Progenitor cell of endocrine pancreas (in vitro differentiated cells): ENCODE data around the gene FAM221B. TPM values are rescaled to one million over a fixed set of nuclear protein-coding genes. Genes with fewer than 3 reads are reported as not detected.

Experiments
- DNase-seq: peaks from one replicate; pipeline ENCODE4 v3.0.0; 2021; ENCODE audit warnings: low spot score; ENCODE audit not compliant: unreplicated experiment
- H3K27ac Mint-ChIP-seq: 2 replicates; pipeline ENCODE4 v1.8.0; 2021; ENCODE audit warnings: mild to moderate bottlenecking, moderate library complexity, mixed read lengths
- H3K27me3 Mint-ChIP-seq: 2 replicates; pipeline ENCODE4 v1.8.0; 2021; ENCODE audit warnings: mixed read lengths
- H3K36me3 Mint-ChIP-seq: 2 replicates; pipeline ENCODE4 v1.8.0; 2022; ENCODE audit warnings: mixed read lengths; ENCODE audit not compliant: insufficient read depth
- H3K4me1 Mint-ChIP-seq: 2 replicates; pipeline ENCODE4 v1.8.0; 2021; ENCODE audit warnings: low read depth, mixed read lengths
- H3K4me3 Mint-ChIP-seq: 2 replicates; pipeline ENCODE4 v1.8.0; 2021; ENCODE audit warnings: low read depth, mild to moderate bottlenecking, moderate library complexity, mixed read lengths
- H3K9me3 Mint-ChIP-seq: 2 replicates; pipeline ENCODE4 v1.8.0; 2021; ENCODE audit warnings: low read depth, mixed read lengths
- CTCF ChIP-seq: fragments of 200-600 bp; sonication (generic); IDR thresholded peaks from one replicate; pipeline ENCODE4 v1.5.0; 2021; ENCODE audit warnings: antibody characterized with exemption, mild to moderate bottlenecking; ENCODE audit not compliant: unreplicated experiment
- total RNA-seq: library from RNA; stranded (reverse); gene quantifications from 2 replicates; pipeline ENCODE4 v1.2.1, GENCODE V29; 2021

FAM221B gene
- total RNA-seq, 1 donor from 2014 or later, result not detected

- no peak for DNase-seq
- H3K9me3 Mint-ChIP-seq, result no peaks in the 10 kb centered on the region
- no peak overlapping the region for H3K4me3 Mint-ChIP-seq
- no peaks in the 10 kb centered on the region for H3K4me1 Mint-ChIP-seq
- no peak for TF ChIP-seq CTCF
- H3K36me3 Mint-ChIP-seq, result no peaks in the 10 kb centered on the region
- peaks cover 11% of the 10 kb centered on the region for H3K27me3 Mint-ChIP-seq
- no peak overlapping the region for H3K27ac Mint-ChIP-seq
Observed at GRCh38 chr9:35868933-35869332, 40.4 kb upstream of the FAM221B start.

GRCh38 chr9:35867538-35867937 is 39.0 kb upstream of the FAM221B start:
- no peak for DNase-seq
- Mint-ChIP-seq H3K27me3 (peaks cover 15% of the 10 kb centered on the region), H3K4me1 (peaks cover 3% of the 10 kb centered on the region), H3K36me3 (no peaks in the 10 kb centered on the region), H3K9me3 (no peaks in the 10 kb centered on the region), H3K27ac (no peak overlapping the region), H3K4me3 (no peak overlapping the region)
- TF ChIP-seq CTCF, result no peak

GRCh38 chr9:35864695-35865255 is 36.2 kb upstream of the FAM221B start:
- no peak for DNase-seq
- Mint-ChIP-seq H3K4me3 (no peak overlapping the region), H3K27me3 (peaks cover 39% of the 10 kb centered on the region), H3K36me3 (no peaks in the 10 kb centered on the region), H3K27ac (no peak overlapping the region), H3K9me3 (no peaks in the 10 kb centered on the region), H3K4me1 (peaks cover 3% of the 10 kb centered on the region)
- no peak for TF ChIP-seq CTCF

GRCh38 chr9:35863583-35863982 is 35.1 kb upstream of the FAM221B start:
- no peaks in the 10 kb centered on the region for H3K9me3 Mint-ChIP-seq
- peaks cover 45% of the 10 kb centered on the region for H3K27me3 Mint-ChIP-seq
- no peak for TF ChIP-seq CTCF
- no peak overlapping the region for H3K4me3 Mint-ChIP-seq
- no peak overlapping the region for H3K27ac Mint-ChIP-seq
- no peak for DNase-seq
- peaks cover 3% of the 10 kb centered on the region for H3K4me1 Mint-ChIP-seq
- peaks cover under 1% of the 10 kb centered on the region for H3K36me3 Mint-ChIP-seq

- peaks cover 46% of the 10 kb centered on the region for H3K27me3 Mint-ChIP-seq
- no peaks in the 10 kb centered on the region for H3K9me3 Mint-ChIP-seq
- H3K36me3 Mint-ChIP-seq, result peaks cover 2% of the 10 kb centered on the region
- peaks cover 3% of the 10 kb centered on the region for H3K4me1 Mint-ChIP-seq
- TF ChIP-seq CTCF, result no peak
- DNase-seq, result no peak
- no peak overlapping the region for H3K27ac Mint-ChIP-seq
- no peak overlapping the region for H3K4me3 Mint-ChIP-seq
Observed at GRCh38 chr9:35862328-35862727, 33.8 kb upstream of the FAM221B start.
